PC-9 (cell line): ENCODE results near the gene WDR5. TPM values are rescaled to one million over a fixed set of nuclear protein-coding genes. Genes with fewer than 3 reads are reported as not detected.

Experiments
- BruUV-seq: library from RNA; stranded (reverse); fragments of 400-500 nt; replicated peaks from 2 replicates; lab custom pipeline; 2021; lab: Mats Ljungman, UMichigan
- CTCF ChIA-PET: fragments of 300-600 bp; sonication (Branson Sonifier 250); formaldehyde crosslinking; loops from one replicate; lab custom pipeline; 2022; ENCODE audit warnings: antibody characterized with exemption; lab: Charles Lee
- POLR2A ChIA-PET: fragments of 300-600 bp; sonication (Branson Sonifier 250); formaldehyde crosslinking; loops from one replicate; lab custom pipeline; 2022; ENCODE audit warnings: antibody characterized with exemption; ENCODE audit not compliant: unreplicated experiment; lab: Charles Lee
- DNase-seq, 2 experiments: peaks; one replicate each; pipeline versions ENCODE4 v3.0.0 to v3.0.0-alpha.2; 2015 to 2022; ENCODE audit warnings: mixed read lengths in 1 of 2
- H2AFZ ChIP-seq: fragments of 200-600 bp; sonication (generic); 2 replicates; pipeline ENCODE4 v1.8.1; 2017; ENCODE audit warnings: antibody characterized with exemption
- H3F3A ChIP-seq: fragments of 200-600 bp; sonication (generic); 2 replicates; pipeline ENCODE4 v1.8.1; 2017; ENCODE audit warnings: antibody characterized with exemption, mild to moderate bottlenecking, low read depth; ENCODE audit not compliant: insufficient read depth
- H3K27ac ChIP-seq: fragments of 200-600 bp; sonication (generic); 2 replicates; pipeline ENCODE4 v1.6.1; 2016; ENCODE audit warnings: mixed run types
- H3K27me3 ChIP-seq: fragments of 200-600 bp; sonication (generic); 2 replicates; pipeline ENCODE4 v1.6.1; 2016; ENCODE audit warnings: low read depth, mixed run types; ENCODE audit not compliant: insufficient read depth
- H3K36me3 ChIP-seq: fragments of 200-600 bp; sonication (generic); 2 replicates; pipeline ENCODE4 v1.6.1; 2016; ENCODE audit warnings: low read depth, mixed run types
- H3K4me1 ChIP-seq: fragments of 200-600 bp; sonication (generic); replicated peaks from 2 replicates; pipeline ENCODE4 v1.6.1; 2016; ENCODE audit warnings: mixed run types; ENCODE audit not compliant: insufficient read depth
- H3K4me2 ChIP-seq: fragments of 200-600 bp; sonication (generic); 2 replicates; pipeline ENCODE4 v1.6.1; 2017; ENCODE audit warnings: mixed run types
- H3K4me3 ChIP-seq: fragments of 200-600 bp; sonication (generic); 2 replicates; pipeline ENCODE4 v1.6.1; 2016; ENCODE audit warnings: mixed run types
- H3K79me2 ChIP-seq: fragments of 200-600 bp; sonication (generic); 2 replicates; pipeline ENCODE4 v1.6.1; 2017; ENCODE audit warnings: low read depth, mixed run types
- H3K9me2 ChIP-seq: fragments of 200-600 bp; sonication (generic); 2 replicates; pipeline ENCODE4 v1.8.1; 2017; ENCODE audit warnings: mild to moderate bottlenecking; ENCODE audit not compliant: insufficient read depth
- H3K9me3 ChIP-seq: fragments of 200-600 bp; sonication (generic); 2 replicates; pipeline ENCODE4 v1.8.1; 2016; ENCODE audit warnings: low read depth; ENCODE audit not compliant: insufficient read depth
- H4K20me1 ChIP-seq: fragments of 200-600 bp; sonication (generic); 2 replicates; pipeline ENCODE4 v1.8.1; 2017; ENCODE audit not compliant: insufficient read depth
- EZH2 ChIP-seq: fragments of 200-600 bp; sonication (generic); IDR thresholded peaks from 2 replicates; pipeline ENCODE4 v1.8.0; 2017; ENCODE audit warnings: antibody characterized with exemption, low read depth
- intact Hi-C: fragments of 100-400 bp; cut with micrococcal nuclease; formaldehyde crosslinking; loops from one replicate; pipeline ENCODE4 v1.10.0; 2022; ENCODE audit not compliant: unreplicated experiment
- total RNA-seq: library from RNA; stranded (reverse); gene quantifications from 2 replicates; pipeline ENCODE4 v1.2.3, GENCODE V29; 2021
- TF ChIP-seq, protein P1 (sequence below): fragments of 200-600 bp; sonication (generic); conservative IDR thresholded peaks from 2 replicates; pipeline ENCODE4 v1.6.1; 2017; ENCODE audit warnings: mixed run types, antibody characterized with exemption, mild to moderate bottlenecking, moderate library complexity

WDR5 gene
- total RNA-seq, 1 experiment from 2014 or later: 53.4 TPM

DNA sequence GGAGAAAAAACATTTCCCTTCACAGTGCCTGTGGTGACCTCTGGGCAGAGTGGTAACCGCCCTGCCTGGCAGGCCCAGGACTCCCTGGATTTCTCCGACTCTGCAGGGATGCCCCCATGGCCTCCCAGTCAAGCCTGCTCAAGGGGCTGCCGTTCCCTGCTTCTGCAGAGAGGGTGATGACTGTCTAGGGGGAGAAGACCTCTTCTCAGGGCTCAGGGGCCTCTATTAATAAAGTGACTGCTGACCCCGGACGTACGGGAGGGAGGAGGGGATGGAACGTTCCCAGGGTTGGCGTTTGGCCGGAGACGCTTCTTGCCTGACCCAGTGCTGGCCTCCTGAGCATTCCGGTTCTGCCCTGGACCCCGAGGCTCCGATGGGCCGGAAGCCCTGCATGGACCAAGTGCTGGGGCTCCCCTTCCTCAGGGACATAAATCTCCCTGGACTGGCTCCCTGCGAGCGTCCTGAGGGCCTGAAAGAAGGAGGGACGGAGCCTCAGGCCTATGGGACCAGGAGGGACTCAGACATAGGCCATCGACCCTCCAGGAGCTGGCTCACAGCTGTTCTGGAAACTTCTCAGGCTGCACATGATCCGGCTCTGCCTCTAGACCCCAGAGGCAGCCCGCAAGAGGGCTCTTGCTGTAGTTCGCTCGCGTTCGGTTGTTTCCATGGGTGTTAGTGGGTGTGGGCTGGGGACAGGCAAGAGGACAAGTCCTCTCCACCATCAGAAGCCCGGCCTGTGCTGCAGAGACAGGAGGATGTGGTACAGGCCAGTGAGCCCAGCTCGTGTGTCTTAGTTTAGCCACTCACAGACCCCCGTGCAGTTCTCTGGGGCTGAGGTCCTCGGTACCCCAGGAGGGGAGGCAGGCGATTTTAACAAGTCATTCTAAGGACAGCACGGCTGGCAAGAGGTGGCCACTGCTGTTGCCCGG lies 36.6 kb downstream of the WDR5 start:
- CTCF ChIA-PET: interaction anchor here (1.9 kb wide), 1 partner anchor 270 kb away, joined by 13 read pairs; no protein-coding TSS in a partner anchor
- TF ChIP-seq EZH2: no peak
- TF ChIP-seq, protein P1, sequence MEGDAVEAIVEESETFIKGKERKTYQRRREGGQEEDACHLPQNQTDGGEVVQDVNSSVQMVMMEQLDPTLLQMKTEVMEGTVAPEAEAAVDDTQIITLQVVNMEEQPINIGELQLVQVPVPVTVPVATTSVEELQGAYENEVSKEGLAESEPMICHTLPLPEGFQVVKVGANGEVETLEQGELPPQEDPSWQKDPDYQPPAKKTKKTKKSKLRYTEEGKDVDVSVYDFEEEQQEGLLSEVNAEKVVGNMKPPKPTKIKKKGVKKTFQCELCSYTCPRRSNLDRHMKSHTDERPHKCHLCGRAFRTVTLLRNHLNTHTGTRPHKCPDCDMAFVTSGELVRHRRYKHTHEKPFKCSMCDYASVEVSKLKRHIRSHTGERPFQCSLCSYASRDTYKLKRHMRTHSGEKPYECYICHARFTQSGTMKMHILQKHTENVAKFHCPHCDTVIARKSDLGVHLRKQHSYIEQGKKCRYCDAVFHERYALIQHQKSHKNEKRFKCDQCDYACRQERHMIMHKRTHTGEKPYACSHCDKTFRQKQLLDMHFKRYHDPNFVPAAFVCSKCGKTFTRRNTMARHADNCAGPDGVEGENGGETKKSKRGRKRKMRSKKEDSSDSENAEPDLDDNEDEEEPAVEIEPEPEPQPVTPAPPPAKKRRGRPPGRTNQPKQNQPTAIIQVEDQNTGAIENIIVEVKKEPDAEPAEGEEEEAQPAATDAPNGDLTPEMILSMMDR: no peak

DNA sequence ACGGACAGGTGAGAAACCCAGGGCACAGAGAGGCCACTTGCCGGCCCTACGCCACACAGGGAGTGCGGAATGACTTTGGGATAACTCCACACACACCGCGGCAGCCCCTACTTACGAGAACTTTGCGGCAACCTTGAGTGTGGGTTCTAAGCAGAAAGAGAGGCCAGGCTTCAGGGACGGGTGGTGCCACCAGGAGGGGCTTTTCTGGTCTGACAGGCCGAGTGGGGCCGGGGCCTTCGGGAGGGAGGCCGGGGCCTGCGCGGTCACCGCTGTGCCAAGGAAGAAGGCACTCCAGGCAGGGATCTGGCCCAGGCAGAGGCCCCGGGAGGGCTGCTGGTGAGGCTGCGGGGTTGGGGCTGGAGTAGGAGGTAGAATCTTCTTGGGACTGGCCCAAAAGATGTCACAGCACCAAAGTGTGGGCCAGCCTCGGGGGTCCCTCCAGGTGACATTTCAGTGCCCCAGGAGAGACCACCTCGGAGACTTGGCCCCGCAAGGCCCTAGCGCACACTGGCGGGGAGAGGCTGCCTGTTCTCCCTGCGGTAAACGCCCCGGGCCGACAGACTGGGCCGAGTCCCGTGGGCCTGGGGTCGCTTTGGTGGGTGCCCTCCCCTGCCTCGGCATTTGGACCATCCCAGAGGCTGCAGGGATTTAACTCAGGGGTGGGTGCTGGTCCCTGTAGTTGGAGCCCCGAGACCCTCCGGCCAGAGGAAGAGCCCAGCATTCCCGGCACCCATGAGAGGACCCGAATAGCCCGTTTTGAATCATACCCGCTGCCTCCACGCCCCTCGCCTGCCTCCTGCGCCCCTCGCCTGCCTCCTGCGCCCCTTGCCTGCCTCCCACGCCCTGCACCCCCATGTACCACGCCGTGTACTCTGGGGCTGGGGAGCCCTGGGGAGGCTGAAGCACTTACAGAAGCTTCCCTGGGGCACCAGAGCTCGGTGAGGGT lies 37.5 kb downstream of the WDR5 start:
- Histone ChIP-seq H3K4me1 (no peaks in the 10 kb centered on the region), H4K20me1 (no peaks in the 10 kb centered on the region), H2AFZ (no peak overlapping the region), H3K36me3 (no peaks in the 10 kb centered on the region), H3K4me2 (no peak overlapping the region), H3F3A (no peaks in the 10 kb centered on the region), H3K27me3 (peaks cover 18% of the 10 kb centered on the region), H3K9me2 (no peaks in the 10 kb centered on the region), H3K9me3 (no peaks in the 10 kb centered on the region), H3K79me2 (no peaks in the 10 kb centered on the region), H3K27ac (no peak overlapping the region), H3K4me3 (no peak overlapping the region)
- intact Hi-C loops: no loop called here
- BruUV-seq: no TSS peak
- ChIA-PET POLR2A (no interaction called here), CTCF (no interaction called here)
- TF ChIP-seq EZH2: no peak
- TF ChIP-seq, protein P1: no peak
- no peak for DNase-seq

More for the DNA sequence above, 36.6 kb downstream of the WDR5 start:
- Histone ChIP-seq H3K27me3 (peaks cover 8% of the 10 kb centered on the region), H3K79me2 (no peaks in the 10 kb centered on the region), H3K9me3 (no peaks in the 10 kb centered on the region), H3K36me3 (no peaks in the 10 kb centered on the region), H3K4me2 (no peak overlapping the region), H3K4me1 (no peaks in the 10 kb centered on the region), H3K27ac (no peak overlapping the region), H3F3A (peaks cover 7% of the 10 kb centered on the region; the same call in 1 of the 2 replicates), H4K20me1 (no peaks in the 10 kb centered on the region), H2AFZ (no peak overlapping the region), H3K4me3 (no peak overlapping the region), H3K9me2 (no peaks in the 10 kb centered on the region)
- POLR2A ChIA-PET: no interaction called here
- BruUV-seq: no TSS peak
- no peak for DNase-seq
- intact Hi-C loops: no loop called here

DNA sequence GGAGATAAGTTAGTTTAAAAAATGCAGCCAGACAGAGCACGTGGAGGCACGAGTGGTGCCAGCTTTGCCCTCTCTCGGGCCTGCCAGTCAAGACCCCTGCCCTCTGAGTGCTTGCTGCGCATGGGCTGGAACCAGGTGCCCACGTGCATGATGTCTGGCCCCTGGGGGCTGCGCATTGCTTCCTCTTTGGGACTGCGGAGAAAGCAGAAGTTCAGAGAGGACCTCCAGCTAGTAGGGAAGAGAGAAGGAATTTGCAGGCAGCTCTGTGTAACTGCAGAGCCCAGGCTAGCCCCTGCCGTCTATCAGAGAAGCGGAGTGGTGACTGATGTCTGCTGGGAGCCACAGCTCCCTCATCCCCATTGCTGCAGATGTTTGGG lies 38.2 kb downstream of the WDR5 start:
- Histone ChIP-seq H3K4me2 (no peak overlapping the region), H3K4me3 (no peak overlapping the region), H2AFZ (no peak overlapping the region), H3K27ac (no peak overlapping the region), H3K27me3 (peaks cover 23% of the 10 kb centered on the region), H3F3A (no peaks in the 10 kb centered on the region), H4K20me1 (no peaks in the 10 kb centered on the region), H3K9me3 (no peaks in the 10 kb centered on the region), H3K9me2 (no peaks in the 10 kb centered on the region), H3K36me3 (no peaks in the 10 kb centered on the region), H3K79me2 (no peaks in the 10 kb centered on the region), H3K4me1 (no peaks in the 10 kb centered on the region)
- CTCF ChIA-PET: no interaction called here
- no peak for DNase-seq
- no TSS peak for BruUV-seq
- intact Hi-C loops: no loop called here
- no peak for TF ChIP-seq EZH2
- TF ChIP-seq, protein P1: no peak
- POLR2A ChIA-PET: no interaction called here
